WERI-Rb-1 (cell line): ENCODE results near the gene HACD4.
"Not testable (repeated sequence)": the region's sequence is repeated elsewhere in the genome, so short reads cannot be mapped to it uniquely, and the experiment has no call there.

Experiments used
- DNase-seq: peaks from one replicate; pipeline ENCODE4 v3.0.0-alpha.2; 2020
- H3K27ac ChIP-seq: fragments of 250-450 bp; sonication (Bioruptor Pico); 2 replicates; pipeline ENCODE4 v1.5.1; 2020; ENCODE audit warnings: mild to moderate bottlenecking, moderate library complexity
- H3K27me3 ChIP-seq: fragments of 250-450 bp; sonication (Bioruptor Pico); 2 replicates; pipeline ENCODE4 v1.5.1; 2021; ENCODE audit warnings: mild to moderate bottlenecking, low read depth, moderate library complexity; ENCODE audit not compliant: insufficient read depth, severe bottlenecking
- H3K36me3 ChIP-seq: fragments of 250-450 bp; sonication (Bioruptor Pico); 2 replicates; pipeline ENCODE4 v1.5.1; 2020; ENCODE audit warnings: mild to moderate bottlenecking, moderate library complexity
- H3K4me3 ChIP-seq: 2 replicates; pipeline ENCODE4 v1.5.1; 2011; ENCODE audit warnings: low read depth, mild to moderate bottlenecking, control low read depth, low read length
- H3K9me3 ChIP-seq: fragments of 250-450 bp; sonication (Bioruptor Pico); 2 replicates; pipeline ENCODE4 v1.5.1; 2021; ENCODE audit warnings: mild to moderate bottlenecking, moderate library complexity; ENCODE audit not compliant: severe bottlenecking
- TF ChIP-seq, protein P1 (sequence below): IDR thresholded peaks from 2 replicates; pipeline ENCODE4 v1.5.1; 2011; ENCODE audit warnings: low read depth, mild to moderate bottlenecking, control low read depth, inconsistent platforms, low read length

The HACD4 gene

DNA sequence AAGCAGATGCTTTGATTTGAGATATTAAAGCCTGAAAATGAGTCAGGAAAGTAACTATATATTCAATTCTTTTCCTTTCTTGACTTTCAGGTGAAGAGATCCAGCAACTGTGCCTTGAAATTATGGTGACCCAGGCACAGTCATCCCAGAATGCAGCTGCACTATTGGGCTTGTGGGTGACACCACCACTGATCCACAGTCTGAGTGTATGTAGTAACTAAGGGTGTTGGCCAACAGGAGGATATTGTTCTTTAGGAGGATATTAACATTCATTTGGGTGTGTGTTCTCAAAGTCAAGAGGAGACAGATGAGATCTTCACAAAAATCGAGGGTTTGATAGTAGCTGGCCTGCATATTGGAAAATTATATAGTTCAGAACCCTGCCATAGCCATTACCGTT is 53.2 kb downstream of the HACD4 start:
- no peak overlapping the region for H3K27ac ChIP-seq
- H3K4me3 ChIP-seq: no peak overlapping the region
- TF ChIP-seq, protein P1, sequence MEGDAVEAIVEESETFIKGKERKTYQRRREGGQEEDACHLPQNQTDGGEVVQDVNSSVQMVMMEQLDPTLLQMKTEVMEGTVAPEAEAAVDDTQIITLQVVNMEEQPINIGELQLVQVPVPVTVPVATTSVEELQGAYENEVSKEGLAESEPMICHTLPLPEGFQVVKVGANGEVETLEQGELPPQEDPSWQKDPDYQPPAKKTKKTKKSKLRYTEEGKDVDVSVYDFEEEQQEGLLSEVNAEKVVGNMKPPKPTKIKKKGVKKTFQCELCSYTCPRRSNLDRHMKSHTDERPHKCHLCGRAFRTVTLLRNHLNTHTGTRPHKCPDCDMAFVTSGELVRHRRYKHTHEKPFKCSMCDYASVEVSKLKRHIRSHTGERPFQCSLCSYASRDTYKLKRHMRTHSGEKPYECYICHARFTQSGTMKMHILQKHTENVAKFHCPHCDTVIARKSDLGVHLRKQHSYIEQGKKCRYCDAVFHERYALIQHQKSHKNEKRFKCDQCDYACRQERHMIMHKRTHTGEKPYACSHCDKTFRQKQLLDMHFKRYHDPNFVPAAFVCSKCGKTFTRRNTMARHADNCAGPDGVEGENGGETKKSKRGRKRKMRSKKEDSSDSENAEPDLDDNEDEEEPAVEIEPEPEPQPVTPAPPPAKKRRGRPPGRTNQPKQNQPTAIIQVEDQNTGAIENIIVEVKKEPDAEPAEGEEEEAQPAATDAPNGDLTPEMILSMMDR: no peak
- H3K9me3 ChIP-seq: no peaks in the 10 kb centered on the region
- DNase-seq: no peak
- H3K36me3 ChIP-seq: no peaks in the 10 kb centered on the region
- peaks cover 6% of the 10 kb centered on the region for H3K27me3 ChIP-seq

DNA sequence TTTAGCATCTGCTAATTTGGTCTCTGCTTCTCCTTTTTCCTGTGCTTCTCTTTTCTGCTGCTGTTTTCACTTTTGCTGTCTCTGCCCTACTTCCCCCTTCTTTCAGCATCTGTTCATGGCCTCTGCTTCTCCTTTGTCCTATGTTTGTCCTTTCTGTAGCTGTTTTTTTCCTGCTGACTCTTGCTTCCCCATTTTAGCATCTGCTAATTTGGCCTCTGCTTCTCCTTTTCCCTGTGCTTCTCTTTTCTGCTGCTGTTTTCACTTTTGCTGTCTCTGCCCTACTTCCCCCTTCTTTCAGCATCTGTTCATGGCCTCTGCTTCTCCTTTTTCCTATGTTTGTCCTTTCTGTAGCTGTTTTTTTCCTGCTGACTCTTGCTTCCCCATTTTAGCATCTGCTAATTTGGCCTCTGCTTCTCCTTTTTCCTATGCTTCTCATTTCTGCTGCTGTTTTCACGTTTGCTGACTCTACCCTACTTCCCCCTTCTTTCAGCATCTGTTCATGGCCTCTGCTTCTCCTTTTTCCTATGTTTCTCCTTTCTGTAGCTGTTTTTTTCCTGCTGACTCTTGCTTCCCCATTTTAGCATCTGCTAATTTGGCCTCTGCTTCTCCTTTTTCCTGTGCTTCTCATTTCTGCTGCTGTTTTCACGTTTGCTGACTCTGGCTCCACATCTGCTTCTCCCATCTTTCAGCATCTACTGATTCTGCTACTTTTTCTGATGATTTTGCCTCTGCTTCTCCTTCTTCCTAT is 57.1 kb downstream of the HACD4 start:
- H3K36me3 ChIP-seq, H3K27me3 ChIP-seq, H3K4me3 ChIP-seq, H3K27ac ChIP-seq, H3K9me3 ChIP-seq, DNase-seq: not testable (repeated sequence)

DNA sequence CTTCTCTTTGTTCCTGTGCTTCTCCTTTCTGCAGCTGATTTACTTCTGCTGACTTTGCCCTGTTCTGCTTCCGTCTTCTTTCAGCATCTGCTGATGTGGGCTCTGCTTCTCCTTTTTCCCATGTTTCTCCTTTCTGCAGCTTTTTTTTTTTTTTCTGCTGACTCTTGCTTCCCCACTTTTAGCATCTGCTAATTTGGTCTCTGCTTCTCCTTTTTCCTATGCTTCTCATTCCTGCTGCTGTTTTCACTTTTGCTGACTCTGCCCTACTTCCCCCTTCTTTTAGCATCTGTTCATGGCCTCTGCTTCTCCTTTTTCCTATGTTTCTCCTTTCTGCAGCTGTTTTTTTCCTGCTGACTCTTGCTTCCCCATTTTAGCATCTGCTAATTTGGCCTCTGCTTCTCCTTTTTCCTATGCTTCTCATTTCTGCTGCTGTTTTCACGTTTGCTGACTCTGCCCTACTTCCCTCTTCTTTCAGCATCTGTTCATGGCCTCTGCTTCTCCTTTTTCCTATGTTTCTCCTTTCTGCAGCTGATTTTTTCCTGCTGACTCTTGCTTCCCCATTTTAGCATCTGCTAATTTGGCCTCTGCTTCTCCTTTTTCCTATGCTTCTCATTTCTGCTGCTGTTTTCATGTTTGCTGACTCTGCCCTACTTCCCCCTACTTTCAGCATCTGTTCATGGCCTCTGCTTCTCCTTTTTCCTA is 58.0 kb downstream of the HACD4 start:
- H3K9me3 ChIP-seq, H3K36me3 ChIP-seq, DNase-seq, H3K27ac ChIP-seq, H3K4me3 ChIP-seq, H3K27me3 ChIP-seq: not testable (repeated sequence)

DNA sequence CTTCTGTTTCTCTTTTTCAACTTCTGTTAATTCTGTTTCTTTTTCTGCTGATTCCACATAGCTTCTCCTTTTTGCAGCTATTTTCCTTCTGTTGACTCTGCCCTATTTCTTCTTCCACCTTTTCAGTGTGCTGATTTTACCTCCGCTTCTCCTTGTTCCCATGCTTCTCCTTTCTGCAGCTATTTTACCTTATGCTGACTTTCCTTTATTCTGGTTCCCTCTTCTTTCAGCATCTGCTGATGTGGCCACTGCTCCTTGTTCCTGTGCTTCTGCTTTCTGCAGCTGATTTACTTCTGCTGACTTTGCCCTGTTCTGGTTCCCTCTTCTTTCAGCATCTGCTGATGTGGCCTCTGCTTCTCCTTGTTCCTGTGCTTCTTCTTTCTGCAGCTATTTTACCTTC is 58.8 kb downstream of the HACD4 start:
- peaks cover 6% of the 10 kb centered on the region for H3K27me3 ChIP-seq
- H3K4me3 ChIP-seq: no peak overlapping the region
- no peak for DNase-seq
- TF ChIP-seq, protein P1: no peak
- no peak overlapping the region for H3K27ac ChIP-seq
- no peaks in the 10 kb centered on the region for H3K36me3 ChIP-seq
- H3K9me3 ChIP-seq: no peaks in the 10 kb centered on the region

DNA sequence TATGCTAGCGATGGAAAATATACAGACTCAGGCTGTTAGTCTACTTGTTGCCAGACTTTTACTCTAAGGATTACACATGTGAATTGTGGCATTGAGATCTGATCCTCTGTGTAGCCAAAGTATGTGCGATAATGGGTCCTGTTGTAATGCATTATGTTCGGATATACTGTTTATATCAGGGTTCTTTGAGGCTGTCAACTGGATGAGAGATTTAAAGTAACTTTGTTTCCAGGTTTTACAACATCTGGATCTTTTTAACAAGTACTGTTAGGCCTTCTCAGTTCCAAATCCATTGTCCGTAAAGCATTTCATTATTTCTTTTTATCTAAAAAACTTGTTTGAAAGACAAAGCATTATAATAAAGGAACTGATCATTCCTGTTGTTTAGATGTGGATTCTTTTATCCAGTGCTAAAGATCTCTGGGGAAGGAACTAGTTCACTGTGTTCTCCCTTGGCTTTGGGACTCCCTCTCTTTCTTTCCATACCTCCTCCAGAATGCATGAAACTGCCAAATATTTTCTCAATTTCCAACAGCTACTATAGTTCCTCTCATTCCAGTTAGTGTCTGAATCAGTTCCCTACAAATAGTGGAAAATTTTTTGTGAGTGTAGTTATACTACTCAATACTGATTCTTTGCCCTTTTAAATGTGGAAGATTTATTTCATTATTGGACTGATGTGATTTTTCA is 68.8 kb downstream of the HACD4 start:
- no peak for DNase-seq
- TF ChIP-seq, protein P1: no peak
- Histone ChIP-seq H3K27ac (no peak overlapping the region), H3K4me3 (no peak overlapping the region), H3K27me3 (no peaks in the 10 kb centered on the region), H3K9me3 (no peaks in the 10 kb centered on the region), H3K36me3 (no peaks in the 10 kb centered on the region)

DNA sequence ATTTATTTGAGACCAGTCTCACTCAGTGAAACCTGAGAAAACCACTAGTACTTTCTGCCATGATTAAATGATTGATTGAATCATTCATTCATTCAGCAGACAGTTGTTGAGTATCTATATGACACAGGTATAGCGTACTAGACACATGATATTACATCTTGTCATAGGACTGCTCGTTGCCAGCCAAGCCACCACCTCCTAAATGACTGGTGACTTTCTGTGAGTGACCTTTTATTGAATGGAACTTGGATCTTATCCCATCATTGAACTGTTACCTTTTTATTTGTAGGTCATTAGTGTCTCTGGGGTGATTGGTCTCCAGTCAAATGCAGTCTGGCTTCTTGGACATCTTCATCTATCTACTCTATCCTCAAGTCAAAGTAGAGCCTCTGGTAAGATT is 80.7 kb downstream of the HACD4 start:
- no peaks in the 10 kb centered on the region for H3K36me3 ChIP-seq
- H3K4me3 ChIP-seq: no peak overlapping the region
- TF ChIP-seq, protein P1: no peak
- no peaks in the 10 kb centered on the region for H3K27me3 ChIP-seq
- DNase-seq: no peak
- no peak overlapping the region for H3K27ac ChIP-seq
- H3K9me3 ChIP-seq: no peaks in the 10 kb centered on the region
